ENCODE results near the gene FGA.

DNA sequence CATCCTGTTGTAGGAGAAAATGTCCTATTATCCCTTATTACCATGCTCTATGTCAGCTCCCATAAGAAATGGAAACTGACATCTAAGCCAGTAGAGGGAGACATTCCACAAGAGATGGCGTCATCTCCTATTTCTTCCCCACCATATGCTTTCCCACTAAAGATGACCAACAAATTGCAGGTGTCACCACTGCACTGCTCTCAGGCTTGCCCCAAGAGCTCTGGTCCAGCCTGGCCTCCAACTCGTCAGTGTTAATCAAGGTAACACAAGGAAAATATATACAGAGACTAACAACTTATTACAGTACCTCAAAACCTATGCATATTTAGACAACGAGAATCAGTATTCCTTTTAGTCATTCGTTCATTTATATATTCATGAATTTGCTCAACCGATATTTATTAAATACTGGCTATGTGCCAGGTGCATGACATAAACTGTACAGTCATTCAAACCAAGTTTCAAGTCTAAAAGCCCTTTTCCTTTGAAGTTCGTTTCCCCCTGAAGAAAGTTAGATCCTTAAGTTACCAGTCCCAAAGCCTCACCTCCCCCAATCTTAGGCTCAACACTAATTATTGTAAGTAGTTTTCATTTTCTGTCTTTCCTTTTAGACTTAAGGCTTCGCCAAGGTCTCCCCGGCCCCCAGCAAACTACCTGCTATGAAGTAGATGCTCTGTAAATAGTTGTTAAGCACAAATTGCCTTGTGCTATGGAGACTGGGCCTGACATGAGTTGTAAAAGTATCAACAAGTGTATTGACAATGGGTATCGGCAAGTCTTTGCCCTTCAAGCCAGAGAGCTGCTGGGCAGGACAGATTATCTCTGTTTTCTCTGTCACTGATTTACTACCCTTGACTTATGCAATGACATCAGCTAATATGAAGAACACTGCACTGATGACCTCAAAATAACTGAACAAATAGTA, 30.8 kb downstream of the FGA start:
- TF ChIP-seq CSDC2 (CRISPR knock-in tag; IDR thresholded peaks at IDR 0.05) (no peak), SNAI2 (CRISPR knock-in tag; IDR thresholded peaks at IDR 0.05) (no peak), RARB (CRISPR knock-in tag; IDR thresholded peaks at IDR 0.05) (no peak), TOX (CRISPR knock-in tag; IDR thresholded peaks at IDR 0.05; ENCODE audit: borderline replicate concordance) (no peak), PPARA (CRISPR knock-in tag; IDR thresholded peaks at IDR 0.05; ENCODE audit: borderline replicate concordance) (no peak), ARNTL (CRISPR knock-in tag; IDR thresholded peaks at IDR 0.05; ENCODE audit: borderline replicate concordance, low read depth) (no peak), ZFP30 (CRISPR knock-in tag; IDR thresholded peaks at IDR 0.05) (no peak), ZC3H10 (CRISPR knock-in tag; IDR thresholded peaks at IDR 0.05) (no peak), ESRRG (CRISPR knock-in tag; IDR thresholded peaks at IDR 0.05) (no peak), CSRNP3 (CRISPR knock-in tag; IDR thresholded peaks at IDR 0.05) (no peak)
- TF ChIP-seq, protein P1, sequence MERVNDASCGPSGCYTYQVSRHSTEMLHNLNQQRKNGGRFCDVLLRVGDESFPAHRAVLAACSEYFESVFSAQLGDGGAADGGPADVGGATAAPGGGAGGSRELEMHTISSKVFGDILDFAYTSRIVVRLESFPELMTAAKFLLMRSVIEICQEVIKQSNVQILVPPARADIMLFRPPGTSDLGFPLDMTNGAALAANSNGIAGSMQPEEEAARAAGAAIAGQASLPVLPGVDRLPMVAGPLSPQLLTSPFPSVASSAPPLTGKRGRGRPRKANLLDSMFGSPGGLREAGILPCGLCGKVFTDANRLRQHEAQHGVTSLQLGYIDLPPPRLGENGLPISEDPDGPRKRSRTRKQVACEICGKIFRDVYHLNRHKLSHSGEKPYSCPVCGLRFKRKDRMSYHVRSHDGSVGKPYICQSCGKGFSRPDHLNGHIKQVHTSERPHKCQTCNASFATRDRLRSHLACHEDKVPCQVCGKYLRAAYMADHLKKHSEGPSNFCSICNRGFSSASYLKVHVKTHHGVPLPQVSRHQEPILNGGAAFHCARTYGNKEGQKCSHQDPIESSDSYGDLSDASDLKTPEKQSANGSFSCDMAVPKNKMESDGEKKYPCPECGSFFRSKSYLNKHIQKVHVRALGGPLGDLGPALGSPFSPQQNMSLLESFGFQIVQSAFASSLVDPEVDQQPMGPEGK (CRISPR knock-in tag; IDR thresholded peaks at IDR 0.05; ENCODE audit: borderline replicate concordance), result no peak
- TF ChIP-seq, protein P2, sequence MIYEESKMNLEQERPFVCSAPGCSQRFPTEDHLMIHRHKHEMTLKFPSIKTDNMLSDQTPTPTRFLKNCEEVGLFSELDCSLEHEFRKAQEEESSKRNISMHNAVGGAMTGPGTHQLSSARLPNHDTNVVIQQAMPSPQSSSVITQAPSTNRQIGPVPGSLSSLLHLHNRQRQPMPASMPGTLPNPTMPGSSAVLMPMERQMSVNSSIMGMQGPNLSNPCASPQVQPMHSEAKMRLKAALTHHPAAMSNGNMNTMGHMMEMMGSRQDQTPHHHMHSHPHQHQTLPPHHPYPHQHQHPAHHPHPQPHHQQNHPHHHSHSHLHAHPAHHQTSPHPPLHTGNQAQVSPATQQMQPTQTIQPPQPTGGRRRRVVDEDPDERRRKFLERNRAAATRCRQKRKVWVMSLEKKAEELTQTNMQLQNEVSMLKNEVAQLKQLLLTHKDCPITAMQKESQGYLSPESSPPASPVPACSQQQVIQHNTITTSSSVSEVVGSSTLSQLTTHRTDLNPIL (CRISPR knock-in tag; IDR thresholded peaks at IDR 0.05; ENCODE audit: low read depth), result no peak

Measured in SK-N-SH treated with all-trans-retinoic acid at 6 μM for 48 hours (cell line).